Lower leg skin (tissue), 3 donors: ENCODE data around the gene JARID2.
A peak's percentile ranks its signal among the peaks of the same experiment; 100 is the strongest.

Experiments
- CTCF ChIP-seq, 3 donors: fragments of 450-650 bp; IDR thresholded peaks; one replicate each; pipeline ENCODE4 v1.5.1; 2016; ENCODE audit warnings: antibody characterized with exemption in 3 of 3, mild to moderate bottlenecking in 3 of 3, moderate library complexity in 2 of 3
- POLR2A ChIP-seq, 2 donors: fragments of 450-650 bp; IDR thresholded peaks; one replicate each; pipeline ENCODE4 v1.6.1; 2016 to 2017; ENCODE audit warnings: antibody characterized with exemption in 2 of 2, mild to moderate bottlenecking in 1 of 2, moderate library complexity in 1 of 2

GRCh38 chr6:15389765-15390723 is 144.2 kb downstream of the JARID2 start:
- peak in 1 of 3 donors; percentile 7 for TF ChIP-seq CTCF (IDR thresholded peaks at IDR 0.05)
- TF ChIP-seq POLR2A (IDR thresholded peaks at IDR 0.05), result no peak
